HTERT RPE-1 (cell line): ENCODE results near the gene CHD8.
"Not testable (repeated sequence)": the region's sequence is repeated elsewhere in the genome, so short reads cannot be mapped to it uniquely, and the experiment has no call there.

Experiments used
- in situ Hi-C: fragments of 300-500 bp; cut with MboI; formaldehyde crosslinking; loops from 4 replicates; pipeline ENCODE4 v1.14.3; 2020; ENCODE audit warnings: low sequenced_read_pairs

The CHD8 gene

GRCh38 chr14:21436567-21437062, 19.3 kb downstream of the CHD8 start:
- in situ Hi-C loops, result no loop called here

GRCh38 chr14:21431126-21431525, 24.8 kb downstream of the CHD8 start:
- in situ Hi-C loops, result no loop called here

- in situ Hi-C loops, result no loop called here
These were observed 27.0 kb downstream of the CHD8 start for GRCh38 chr14:21428930-21429329.

- in situ Hi-C loops, result no loop called here
These were observed 29.2 kb downstream of the CHD8 start for GRCh38 chr14:21426692-21427091.

GRCh38 chr14:21419528-21419927, 36.4 kb downstream of the CHD8 start:
- in situ Hi-C loops, result no loop called here

GRCh38 chr14:21415329-21415728, 40.6 kb downstream of the CHD8 start:
- in situ Hi-C loops, result no loop called here

- in situ Hi-C loops, result no loop called here
These were observed 41.7 kb downstream of the CHD8 start for GRCh38 chr14:21414137-21414631.

GRCh38 chr14:21408147-21408546, 47.8 kb downstream of the CHD8 start:
- in situ Hi-C loops, result no loop called here

GRCh38 chr14:21406213-21406612, 49.7 kb downstream of the CHD8 start:
- in situ Hi-C loops, result no loop called here

- in situ Hi-C loops, result no loop called here
These were observed 50.8 kb downstream of the CHD8 start for GRCh38 chr14:21405097-21405496.

GRCh38 chr14:21399311-21399870, 56.5 kb downstream of the CHD8 start:
- in situ Hi-C loops, result no loop called here

GRCh38 chr14:21398901-21399300, 57.0 kb downstream of the CHD8 start:
- in situ Hi-C loops, result no loop called here

- in situ Hi-C loops, result no loop called here
These were observed 60.5 kb downstream of the CHD8 start for GRCh38 chr14:21395450-21395849.

- in situ Hi-C loops, result no loop called here
These were observed 70.6 kb downstream of the CHD8 start for GRCh38 chr14:21385188-21385904.

- in situ Hi-C loops, result no loop called here
These were observed 71.5 kb downstream of the CHD8 start for GRCh38 chr14:21384494-21384851.

- in situ Hi-C loops, result no loop called here
These were observed 72.0 kb downstream of the CHD8 start, which contains the start of gene SUPT16H for GRCh38 chr14:21383848-21384493. Gene SUPT16H (minus strand): TSS chr14:21384019. CDS start chr14:21383927, 92 bp downstream.

GRCh38 chr14:21382886-21383847, 72.8 kb downstream of the CHD8 start:
- in situ Hi-C loops, result no loop called here

GRCh38 chr14:21382095-21382494, 73.8 kb downstream of the CHD8 start:
- in situ Hi-C loops, result no loop called here

GRCh38 chr14:21379338-21379737, 76.6 kb downstream of the CHD8 start:
- in situ Hi-C loops, result no loop called here

GRCh38 chr14:21373980-21374379, 81.9 kb downstream of the CHD8 start:
- in situ Hi-C loops, result no loop called here

- in situ Hi-C loops, result not testable (repeated sequence)
These were observed 83.1 kb downstream of the CHD8 start for GRCh38 chr14:21372814-21373213.
